GM18873 (cell line): Measurements from ENCODE around the gene DGKB.

ENCODE experiments used
- ATAC-seq: cut with Tn5 transposase; IDR thresholded peaks from one replicate; pipeline ENCODE4 v1.9.1; 2021; ENCODE audit warnings: mild to moderate bottlenecking, moderate library complexity, moderate number of reproducible peaks; ENCODE audit not compliant: unreplicated experiment, low FRiP score

Gene DGKB

DNA sequence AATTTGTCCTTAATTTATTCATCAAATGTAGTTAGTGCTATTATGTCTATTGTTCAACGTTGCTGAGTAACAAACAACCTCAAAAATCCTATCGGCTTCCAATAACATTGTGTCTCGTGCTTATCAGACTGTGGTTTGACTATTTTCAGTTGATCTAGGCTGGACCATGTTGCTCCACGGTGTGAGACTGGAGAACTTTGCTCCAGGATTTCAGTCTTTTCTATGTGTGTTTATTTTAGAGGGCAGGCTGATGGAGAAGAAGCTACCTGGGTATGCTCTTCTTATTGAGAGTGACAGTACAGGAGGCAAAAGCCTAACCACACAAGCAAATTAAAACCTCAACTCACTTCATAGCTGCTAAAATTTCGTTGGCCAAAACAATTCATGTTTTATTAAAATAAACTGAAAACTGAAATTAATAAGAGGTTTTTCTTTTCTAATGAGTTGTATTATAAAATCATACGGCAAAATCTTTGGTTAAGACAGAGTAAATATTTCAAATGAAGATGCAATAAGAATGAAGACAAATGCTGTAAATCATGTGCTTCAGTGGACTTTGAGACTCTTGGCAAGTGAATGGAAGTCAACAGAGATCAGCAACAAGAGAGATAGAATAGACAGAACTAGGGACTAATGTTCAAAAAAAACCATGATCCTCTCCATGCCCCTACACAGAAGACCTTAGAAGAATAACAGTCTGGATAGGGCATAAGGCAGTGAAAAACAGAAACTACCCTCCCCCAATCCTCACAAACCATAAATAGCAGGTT is 495.1 kb downstream of the DGKB start:
- ATAC-seq: no peak

DNA sequence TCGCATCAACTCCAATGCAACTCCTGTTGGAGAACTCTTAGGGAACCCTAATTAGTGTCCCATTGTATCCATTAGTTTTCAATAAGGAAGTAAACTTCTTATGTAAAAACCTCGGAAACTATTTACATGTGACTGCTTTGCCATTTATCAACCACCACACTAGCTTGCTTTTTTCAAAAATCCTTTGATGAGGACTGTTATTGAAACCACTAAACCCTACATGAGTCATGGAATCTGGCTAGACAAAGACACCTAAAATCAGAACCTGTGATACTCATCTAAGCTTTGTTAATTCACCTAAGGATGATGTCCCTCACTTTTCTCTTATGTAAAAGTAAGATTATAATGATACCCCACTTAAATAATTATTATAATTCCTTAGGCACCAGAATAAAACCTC is 499.0 kb downstream of the DGKB start:
- no peak for ATAC-seq

DNA sequence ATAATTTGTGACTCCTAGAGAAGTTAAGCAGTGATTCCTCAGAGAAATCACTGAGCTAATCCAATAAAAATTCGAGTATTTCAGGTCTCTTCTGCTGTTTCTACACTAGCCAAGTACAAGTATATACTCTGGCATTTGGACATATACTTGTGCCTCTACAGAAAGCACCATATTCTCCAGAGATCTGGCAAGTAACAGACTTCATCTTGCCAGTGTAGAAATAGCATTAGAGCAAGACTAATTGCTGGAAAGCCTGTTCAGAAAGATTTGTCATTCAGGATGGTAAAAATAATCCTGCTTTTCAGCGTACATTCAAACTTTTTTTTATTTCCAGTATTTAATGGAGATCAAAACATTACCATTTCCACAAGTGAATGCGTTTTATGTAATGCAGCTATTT is 502.3 kb downstream of the DGKB start:
- ATAC-seq: no peak

DNA sequence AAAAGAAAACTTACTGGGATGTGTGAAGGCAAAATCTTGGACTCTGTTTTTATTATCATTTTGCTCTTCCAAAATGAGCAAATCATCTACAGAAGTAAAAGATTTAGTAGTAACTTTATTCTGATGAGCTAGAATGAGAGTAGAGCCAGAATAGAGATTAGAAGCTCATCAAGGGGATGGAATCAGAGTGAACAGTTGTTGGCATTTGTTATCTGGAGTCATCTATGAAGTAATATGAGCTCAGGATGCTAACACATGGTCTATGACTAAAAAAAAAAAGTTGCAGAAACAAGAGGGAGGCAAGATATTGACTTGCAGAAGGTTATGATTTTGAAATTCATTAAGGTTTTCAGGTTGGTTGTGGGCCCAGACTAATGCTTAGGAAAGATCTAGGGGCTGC is 504.0 kb downstream of the DGKB start:
- no peak for ATAC-seq

DNA sequence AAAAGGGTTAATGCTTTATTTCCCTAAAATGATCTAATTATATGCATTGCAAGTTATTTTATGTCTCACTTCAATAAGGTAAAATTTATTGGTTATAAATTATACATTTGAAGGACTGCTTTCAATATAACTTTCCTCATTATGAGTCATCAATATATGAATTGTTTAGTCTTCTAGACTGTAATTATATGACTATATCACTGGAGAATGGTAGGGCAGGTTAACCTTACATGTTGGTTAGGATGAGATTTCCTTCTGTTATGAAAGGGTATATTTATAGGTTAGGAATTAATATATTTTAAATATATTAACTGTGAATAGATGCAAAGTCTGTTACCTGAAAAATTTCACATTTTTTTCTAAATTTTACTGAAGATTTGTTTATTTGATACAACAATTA is 506.7 kb downstream of the DGKB start:
- no peak for ATAC-seq

DNA sequence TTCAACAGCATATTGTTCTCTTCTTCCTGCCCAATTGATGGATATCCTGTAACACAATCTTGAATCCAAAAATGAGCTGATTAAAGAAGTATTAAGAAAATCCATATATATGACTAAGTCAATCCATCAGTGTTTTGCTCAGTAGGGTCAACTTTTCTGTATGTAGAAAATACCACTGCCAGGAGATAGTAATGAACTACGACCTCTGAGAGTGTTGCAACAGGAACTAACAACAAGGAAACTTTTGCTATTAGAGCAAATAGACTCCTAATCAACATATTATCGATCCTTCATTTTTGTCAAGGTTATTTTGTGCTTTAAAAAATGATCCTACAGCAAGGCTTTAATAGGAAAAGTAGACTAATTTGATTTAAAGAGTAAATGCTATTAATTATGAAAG is 507.8 kb downstream of the DGKB start:
- no peak for ATAC-seq

DNA sequence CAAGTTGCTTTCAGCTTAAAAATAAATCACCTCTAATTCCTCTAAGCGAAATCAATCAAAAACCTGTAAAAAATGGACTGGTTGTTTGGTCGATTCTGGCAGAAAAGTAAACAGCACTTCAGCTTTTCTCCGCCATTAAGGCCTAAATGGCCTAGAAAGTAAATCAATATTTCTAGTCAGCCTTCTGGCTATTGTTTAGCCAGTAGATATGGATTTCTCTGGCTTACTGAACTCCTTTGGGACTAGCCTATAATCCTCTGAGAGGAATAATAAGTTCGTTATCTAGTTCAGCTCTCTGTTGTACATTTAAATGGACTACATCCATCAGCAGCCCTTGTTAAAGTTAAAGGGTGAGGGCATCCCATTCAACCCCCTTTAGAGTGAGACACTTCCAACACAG is 513.0 kb downstream of the DGKB start:
- no peak for ATAC-seq

DNA sequence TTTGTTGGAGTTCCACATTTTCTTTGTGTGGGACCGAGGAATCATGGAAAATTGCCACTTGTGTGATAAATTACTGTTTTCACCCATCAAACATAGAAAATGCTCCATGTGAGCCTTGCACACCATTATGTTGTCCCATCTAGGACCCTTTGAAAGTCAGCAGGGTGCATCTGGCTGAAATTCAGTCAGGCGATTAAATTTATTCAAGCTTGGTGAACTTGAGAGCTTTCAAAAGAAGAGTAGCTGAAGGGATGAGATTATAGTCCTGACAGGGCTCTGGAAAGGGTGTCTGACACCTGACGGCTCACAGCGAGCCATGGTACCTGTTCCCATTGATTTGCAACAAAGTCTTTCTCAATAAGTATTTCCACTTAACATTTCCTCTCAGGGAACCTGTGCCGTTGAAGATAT is 513.4 kb downstream of the DGKB start:
- no peak for ATAC-seq

DNA sequence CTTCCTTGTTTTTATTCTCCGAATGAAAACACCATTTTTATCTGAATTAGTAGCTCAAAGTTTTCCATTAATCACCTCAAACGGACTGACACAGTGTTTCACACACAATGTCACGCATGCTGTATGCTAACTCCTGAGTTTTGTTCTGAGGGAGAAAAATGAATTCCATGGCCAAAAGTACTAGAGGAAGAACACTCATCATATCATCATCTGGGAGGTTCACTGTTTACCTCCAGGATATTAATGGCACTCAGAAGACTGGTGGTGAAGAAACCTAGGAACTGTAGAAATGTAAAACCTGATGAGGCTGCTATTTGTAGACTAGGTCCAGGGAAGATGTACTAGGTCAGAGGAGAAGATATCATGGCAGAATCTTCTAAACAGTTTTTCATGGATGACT is 517.5 kb downstream of the DGKB start:
- no peak for ATAC-seq

DNA sequence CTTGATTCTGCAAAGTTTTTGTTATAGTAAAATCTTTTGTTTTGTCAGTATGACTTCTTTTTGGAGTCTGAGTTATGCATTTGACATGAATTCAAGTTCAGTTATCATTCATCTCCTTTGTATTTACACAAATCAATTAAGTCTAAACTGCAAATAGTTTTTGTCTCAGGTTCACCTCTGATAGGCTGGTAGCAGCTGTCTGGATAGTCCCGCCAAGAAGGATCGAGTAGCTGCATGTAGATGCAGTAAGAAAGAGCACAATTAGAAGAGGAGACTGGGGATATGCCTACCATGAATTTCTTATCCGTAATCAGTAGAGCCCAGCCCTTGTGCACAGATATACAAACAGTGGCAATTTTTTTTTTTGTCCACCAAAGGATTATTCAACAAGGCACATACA is 520.6 kb downstream of the DGKB start:
- ATAC-seq: no peak

DNA sequence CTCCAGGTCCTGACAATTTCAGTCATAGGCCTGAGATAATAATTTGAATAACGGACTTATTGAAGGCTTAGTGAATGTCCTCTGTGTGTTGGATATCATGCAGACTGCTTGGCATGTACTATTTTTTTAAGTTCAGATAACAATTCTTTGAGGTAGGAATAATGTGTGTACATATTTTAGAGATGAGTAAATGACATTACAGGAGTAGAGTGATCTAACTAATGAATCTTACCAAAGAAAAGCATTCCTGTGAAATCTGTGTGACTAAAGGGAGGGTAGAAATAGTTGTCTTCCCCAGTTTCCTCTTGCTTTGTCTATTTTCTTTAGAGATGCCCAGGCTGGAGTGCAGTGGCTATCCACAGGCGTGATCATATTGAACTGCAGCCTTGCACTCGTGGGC is 521.2 kb downstream of the DGKB start:
- no peak for ATAC-seq

DNA sequence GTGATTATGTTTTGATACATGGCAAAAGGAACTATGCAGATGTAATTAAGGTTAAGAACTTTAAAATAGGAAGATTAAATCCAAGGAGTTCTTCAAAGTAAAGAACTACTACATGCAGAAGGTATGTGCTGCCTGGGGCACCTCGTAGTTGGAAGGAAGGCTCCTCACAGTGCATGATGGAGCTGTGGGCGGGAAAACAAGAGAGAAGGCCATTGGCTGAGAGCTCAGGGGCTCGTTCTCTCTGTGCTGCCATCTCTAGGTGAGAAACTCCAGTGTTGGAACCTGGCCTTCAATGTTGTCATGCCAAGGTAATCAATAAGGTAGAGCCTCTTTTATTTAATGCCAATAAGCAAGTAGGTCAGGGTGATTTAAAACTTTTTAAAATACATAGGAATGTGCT is 521.7 kb downstream of the DGKB start:
- ATAC-seq: no peak

DNA sequence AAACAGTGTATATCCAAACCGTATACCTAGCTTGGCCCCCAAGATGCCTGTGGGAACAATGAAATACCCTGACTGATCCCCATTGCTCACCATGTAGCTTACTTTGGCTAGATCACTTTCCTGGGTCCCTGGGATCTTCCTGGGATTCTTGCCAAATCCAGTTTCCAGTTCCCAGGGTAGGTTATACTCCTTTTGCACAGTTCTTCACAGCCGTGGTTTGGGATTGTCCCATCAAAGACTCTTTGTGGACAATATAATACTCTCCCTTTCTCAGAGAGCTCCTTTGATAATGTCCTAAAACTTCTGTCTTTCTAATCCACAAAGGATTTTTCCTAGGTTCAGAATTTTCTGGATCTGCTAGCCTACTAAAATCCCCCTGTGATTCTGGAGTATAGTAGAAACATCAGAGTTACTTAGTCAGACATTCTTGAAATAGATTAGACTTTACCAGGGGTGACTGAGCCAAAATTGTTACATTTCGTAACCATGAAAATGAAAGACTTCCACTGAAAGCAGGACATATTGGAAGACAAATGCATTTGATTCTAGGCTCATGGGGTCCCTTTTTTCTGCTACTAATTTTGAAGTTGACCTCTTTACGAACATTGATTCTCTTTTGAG is 524.8 kb downstream of the DGKB start:
- ATAC-seq: no peak

DNA sequence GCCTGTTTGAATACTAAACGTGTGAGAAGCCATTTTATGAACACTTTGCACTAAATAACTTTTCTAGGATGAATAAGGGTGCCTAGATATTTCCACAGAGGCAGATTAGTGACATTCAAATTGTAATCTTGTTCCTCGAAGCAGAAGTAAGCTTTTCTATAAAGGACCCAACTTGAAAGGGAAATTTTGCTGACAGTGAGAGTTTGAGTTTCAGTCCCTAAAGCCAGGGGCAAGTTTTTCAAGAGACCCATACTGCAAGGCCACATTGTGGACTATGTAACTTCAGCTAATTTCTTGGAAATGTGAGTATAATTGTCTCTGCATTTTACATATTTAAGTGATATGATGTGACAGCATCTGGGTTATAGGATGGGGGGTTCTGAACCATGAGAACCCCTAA is 525.8 kb downstream of the DGKB start:
- no peak for ATAC-seq

DNA sequence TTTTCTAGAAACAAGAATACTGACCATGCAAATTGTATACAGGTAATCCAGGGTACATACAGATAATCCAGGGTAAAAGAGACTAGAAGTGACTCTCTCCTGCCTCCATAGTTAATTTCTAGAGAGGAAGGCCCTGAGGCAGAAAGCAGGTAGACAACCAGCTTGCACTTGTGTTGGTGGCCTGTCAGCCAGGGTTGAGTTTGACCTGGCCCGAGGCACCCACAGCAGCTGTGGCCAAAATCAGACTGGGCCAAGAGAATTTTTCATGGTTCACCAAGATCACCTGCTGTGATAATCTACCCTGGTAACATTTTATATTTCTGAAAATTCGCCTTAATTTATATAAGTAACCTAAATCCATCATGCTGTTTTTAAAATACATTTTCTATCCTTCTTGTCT is 526.6 kb downstream of the DGKB start:
- ATAC-seq: no peak

DNA sequence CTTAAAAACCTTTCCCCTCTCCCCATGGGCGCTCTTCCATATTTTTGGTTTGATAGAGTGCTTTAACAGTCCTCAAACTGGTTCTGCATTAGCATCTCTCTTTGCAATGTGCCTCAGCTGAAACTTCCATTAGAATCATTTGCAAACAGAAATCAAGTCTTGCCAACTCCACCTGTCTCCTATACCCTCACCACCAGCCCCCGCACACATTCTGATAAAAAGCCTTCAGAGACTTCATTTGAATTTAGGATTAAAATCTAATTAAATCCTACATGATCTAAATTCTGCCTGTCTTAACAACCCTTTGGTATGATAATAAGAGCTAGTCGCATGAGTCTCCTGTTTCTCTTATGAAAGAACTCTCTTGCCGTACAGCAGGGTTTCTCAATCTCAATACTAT is 528.2 kb downstream of the DGKB start:
- ATAC-seq: no peak

DNA sequence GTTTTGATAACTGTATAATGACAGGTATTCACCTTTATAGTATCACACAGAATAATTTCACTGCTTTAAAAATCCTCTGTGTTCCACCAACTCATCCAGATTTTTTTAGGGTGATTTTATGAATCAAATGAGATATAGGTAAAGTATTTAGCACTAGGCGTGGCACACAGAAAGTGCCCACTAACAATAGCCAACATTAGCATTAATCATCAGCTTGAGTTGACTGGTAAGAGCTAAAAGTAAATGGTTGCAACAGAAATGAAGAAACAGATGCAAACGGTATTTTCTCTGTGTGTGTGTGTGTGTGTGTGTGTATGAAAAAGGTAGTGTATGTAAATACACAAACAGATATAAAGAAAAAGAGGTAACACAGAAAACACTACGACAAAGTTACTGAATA is 534.3 kb downstream of the DGKB start:
- ATAC-seq: no peak

DNA sequence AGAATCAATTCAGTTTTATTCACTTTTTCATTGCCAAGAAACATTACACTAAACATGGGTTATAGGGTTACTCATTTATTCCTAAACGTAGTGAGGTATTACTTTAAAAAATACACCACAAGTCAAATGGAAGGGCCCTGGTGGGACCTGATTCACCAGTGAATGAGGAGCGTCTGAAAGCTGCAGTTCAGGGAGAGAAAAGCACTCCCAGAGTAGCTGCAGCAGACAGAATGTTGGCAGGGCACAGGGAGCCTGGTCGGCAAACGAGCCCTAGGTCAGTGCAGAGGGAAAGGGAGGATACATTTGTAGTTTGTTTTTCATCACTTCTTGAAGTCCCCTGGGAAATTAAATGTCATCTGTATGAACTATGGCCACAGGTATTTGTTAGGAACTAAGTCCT is 551.4 kb downstream of the DGKB start:
- ATAC-seq: no peak

DNA sequence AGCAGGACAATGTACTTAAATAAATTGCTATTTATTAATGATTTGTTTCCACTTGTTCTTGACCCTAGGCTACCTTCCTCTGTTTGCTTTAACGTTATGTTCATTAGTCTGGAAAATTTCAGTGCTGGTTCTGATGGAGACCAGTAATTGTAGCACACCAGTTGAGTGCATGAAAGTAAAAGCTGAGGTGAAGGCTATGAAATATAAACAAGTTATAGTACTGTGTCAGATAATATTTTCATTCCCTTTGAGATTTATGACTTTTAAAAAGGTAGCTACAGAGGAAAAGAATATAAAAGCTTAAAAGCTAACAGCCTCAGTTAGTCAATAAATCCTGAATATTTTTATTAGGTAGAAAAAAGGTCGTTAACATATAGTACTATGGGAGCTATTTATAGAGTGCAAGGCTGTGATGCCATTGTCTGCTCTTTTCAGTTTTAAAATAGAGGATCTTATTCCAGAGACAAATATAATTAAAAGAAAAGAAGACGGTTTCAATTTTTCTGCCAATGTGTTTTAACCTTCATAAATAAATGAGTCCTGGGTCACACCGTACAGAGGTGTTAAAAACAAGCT is 561.3 kb downstream of the DGKB start:
- no peak for ATAC-seq

DNA sequence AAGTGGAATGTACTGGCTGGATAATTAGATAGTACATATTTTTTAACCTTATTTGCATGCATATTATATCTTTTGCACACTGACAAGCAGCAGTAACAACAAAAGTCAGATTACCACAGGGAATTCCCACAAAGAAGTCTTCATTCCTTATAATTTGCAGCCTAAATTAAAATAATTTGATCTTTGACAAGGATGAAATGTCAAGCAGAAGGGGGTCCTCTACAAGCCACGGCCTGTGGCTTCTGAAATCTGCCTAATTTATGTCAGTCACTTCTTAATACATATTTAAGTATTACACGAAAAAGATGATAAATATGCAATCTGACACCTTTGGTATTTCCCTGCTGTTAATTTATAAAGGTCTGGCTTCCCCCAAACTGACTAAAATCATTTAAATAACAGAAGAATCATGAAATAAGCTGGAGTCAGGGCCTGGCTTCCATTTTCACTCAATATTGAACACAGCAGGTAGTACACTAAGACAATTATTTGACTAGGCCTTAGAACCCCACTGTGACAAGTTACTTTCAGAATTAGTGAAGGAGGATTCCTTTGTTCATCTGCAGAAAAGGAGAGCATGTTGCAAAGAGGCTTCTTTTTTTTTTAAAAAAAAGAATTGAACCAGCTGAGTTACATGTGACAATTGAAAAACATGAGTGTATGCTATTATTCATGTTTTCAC is 562.0 kb downstream of the DGKB start:
- no peak for ATAC-seq

DNA sequence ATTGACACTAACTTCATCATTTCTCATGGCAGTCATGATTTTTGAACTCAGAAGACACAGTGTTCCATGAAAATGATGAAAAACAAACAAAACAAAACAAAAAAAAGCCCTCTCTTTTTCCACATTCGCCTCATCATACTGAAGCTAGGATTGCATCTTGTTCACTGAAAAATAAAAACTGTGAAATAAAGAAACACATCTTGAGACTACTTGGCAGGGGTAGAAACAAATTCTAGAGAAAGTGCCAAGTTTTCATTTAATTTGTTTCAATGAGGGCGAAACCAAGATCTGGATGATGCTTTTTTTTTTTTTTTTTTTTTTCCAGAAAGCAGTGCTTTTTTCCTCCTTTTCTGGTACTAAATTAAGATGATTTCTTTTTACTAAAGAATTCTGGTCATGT is 562.7 kb downstream of the DGKB start:
- ATAC-seq: no peak

DNA sequence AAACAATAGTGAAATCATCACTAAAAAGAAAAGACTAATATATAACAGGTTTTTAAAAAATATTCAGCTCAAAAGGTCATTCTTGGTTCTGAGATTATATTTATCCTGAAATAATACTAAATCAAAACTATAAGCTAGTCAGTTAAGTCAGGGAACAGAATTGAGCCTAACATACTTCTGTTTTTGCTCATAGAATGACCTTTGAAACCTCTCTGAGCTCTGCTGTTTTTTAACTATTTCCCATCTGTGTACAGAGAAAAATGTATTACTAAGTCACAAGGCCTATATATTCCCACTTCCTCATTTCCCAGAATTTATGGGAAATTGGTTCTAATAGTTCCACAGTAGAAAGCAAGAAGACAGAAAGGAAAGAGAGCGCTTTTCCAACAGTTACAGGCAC is 566.3 kb downstream of the DGKB start:
- no peak for ATAC-seq
